Ovary (tissue), 9 donors: ENCODE measurements around the gene PPP5C. TPM values are rescaled to one million over a fixed set of nuclear protein-coding genes. Genes with fewer than 3 reads are reported as not detected.

ENCODE experiments used
- DNase-seq, 5 donors: peaks; one replicate each; pipeline ENCODE4 v3.0.0-alpha.2; 2019 to 2020
- H3K27ac ChIP-seq, 2 donors: fragments of 200-600 bp; one replicate each; pipeline versions ENCODE4 v1.5.1 to v1.8.0; 2019 to 2022
- H3K27me3 ChIP-seq: fragments of 200-600 bp; one replicate; pipeline ENCODE4 v1.8.0; 2022
- H3K36me3 ChIP-seq: fragments of 200-600 bp; sonication (generic); one replicate; pipeline ENCODE4 v1.5.1; 2019
- H3K4me1 ChIP-seq: one replicate; pipeline ENCODE4 v1.8.1; 2013; ENCODE audit warnings: mild to moderate bottlenecking, moderate library complexity; ENCODE audit not compliant: insufficient read depth
- H3K4me3 ChIP-seq: fragments of 200-600 bp; sonication (generic); one replicate; pipeline ENCODE4 v1.5.1; 2017
- H3K9me3 ChIP-seq, 2 donors: fragments of 200-600 bp in 1 of 2; sonication (generic) in 1 of 2; one replicate each; pipeline versions ENCODE4 v1.5.1 to v1.8.1; 2013 to 2019; ENCODE audit warnings: mild to moderate bottlenecking in 1 of 2, moderate library complexity in 1 of 2
- CTCF ChIP-seq, 3 donors: fragments of 450-650 bp in 2 of 3; fragments of 200-600 bp in 1 of 3; IDR thresholded peaks; one replicate each; pipeline versions ENCODE4 v1.5.1 to v1.8.0; 2016 to 2022; ENCODE audit warnings: antibody characterized with exemption in 3 of 3, mild to moderate bottlenecking in 1 of 3
- EP300 ChIP-seq: sonication (generic); formaldehyde crosslinking; IDR thresholded peaks from one replicate; pipeline ENCODE4 v1.6.1; 2017; ENCODE audit warnings: antibody characterized with exemption
- POLR2A ChIP-seq: fragments of 450-650 bp; IDR thresholded peaks from one replicate; pipeline ENCODE4 v1.6.1; 2017; ENCODE audit warnings: antibody characterized with exemption, mild to moderate bottlenecking, moderate library complexity
- WGBS, 3 donors: extraction: QIAGEN DNeasy Blood & Tissue Kit in 1 of 3; methylation state at CpG; one replicate each; pipeline versions ENCODE4 v1.1.5 to v1.1.7; 2013 to 2017; 5-methylcytosine and 5-hydroxymethylcytosine counted together
- intact Hi-C, 4 donors: fragments of 100-400 bp; cut with DNase I; formaldehyde crosslinking; loops; one replicate each; pipeline versions ENCODE4 v1.11.0 to v1.15.1; 2022 to 2023
- polyA plus RNA-seq, 2 donors: library from polyadenylated mRNA; stranded (reverse); fragments of 200-250 nt in 1 of 2; fragments of 350-450 nt in 1 of 2; fragmentation: Illumina TruSeq in 1 of 2; extraction: RNeasy Lipid Tissue Mini Kit (QIAGEN cat#74804) in 1 of 2; gene quantifications; one replicate each; pipeline ENCODE4 v1.2.3, GENCODE V29; 2013 to 2014
- total RNA-seq, 7 donors: library from RNA; depleted of rRNA in 2 of 7; stranded (reverse); fragments of >200 nt in 2 of 7; fragmentation: NEBNext Ultra II Directional in 3 of 7; extraction: Animal tissue kit (Norgen Biotek cat#: 25700) in 3 of 7; gene quantifications; one replicate each; pipeline versions ENCODE4 v1.1.0 to v1.2.4, GENCODE V29; 2016 to 2023
- donor health status: DM: no; HTN: no; CAD: no; lungs with moderate emphysema.
- donor health status: DM: no; HTN: no; CAD: no.
- donor health status: Bipolar disorder and iron deficiency.
- donor health status: DM: yes; HTN: yes; CAD: no.
- donor health status: DM: no; HTN: no; CAD: no.
- donor health status: DM: yes; HTN: yes; CAD: no.

PPP5C gene
- total and polyA plus RNA-seq, 9 donors, result 33.1 to 79.2 (median 45.3) TPM

- no peak overlapping the region for H3K4me3 ChIP-seq
- peak in 3 of 5 donors; percentile 33 to 47 (median 34) for DNase-seq
- TF ChIP-seq POLR2A (no peak), EP300 (no peak), CTCF (IDR thresholded peaks at IDR 0.05) (no peak)
- H3K27ac ChIP-seq, result peak overlapping the region in 1 of 2 donors; percentile 42
- H3K36me3 ChIP-seq, result no peaks in the 10 kb centered on the region
- 82 to 85% (median 84%) methylated on average over 33 of the region's 33 CpGs for WGBS, 3 donors
- H3K4me1 ChIP-seq, result peaks cover 2% of the 10 kb centered on the region
- no peaks in the 10 kb centered on the region for H3K27me3 ChIP-seq
- no peaks in the 10 kb centered on the region for H3K9me3 ChIP-seq
- intact Hi-C loops, result loop anchor here in 3 of 4 donors (5.0 to 10.0 kb wide), 3 partner anchors 107 to 114 kb away; no protein-coding TSS in a partner anchor
These were observed 44.7 kb downstream of the PPP5C start for GRCh38 chr19:46391296-46392251.

GRCh38 chr19:46392252-46392801 is 45.4 kb downstream of the PPP5C start:
- peak overlapping the region in 1 of 2 donors; percentile 42 for H3K27ac ChIP-seq
- H3K36me3 ChIP-seq, result no peaks in the 10 kb centered on the region
- peaks cover 2% of the 10 kb centered on the region for H3K4me1 ChIP-seq
- WGBS, 3 donors, result 30 to 41% (median 31%) methylated on average over 21 of the region's 21 CpGs
- no peak overlapping the region for H3K4me3 ChIP-seq
- intact Hi-C loops, result loop anchor here in 3 of 4 donors (5.0 to 10.0 kb wide), 3 partner anchors 108 to 115 kb away; no protein-coding TSS in a partner anchor
- H3K27me3 ChIP-seq, result no peaks in the 10 kb centered on the region
- H3K9me3 ChIP-seq, result no peaks in the 10 kb centered on the region
- no peak for TF ChIP-seq POLR2A
- no peak for TF ChIP-seq EP300
- TF ChIP-seq CTCF (IDR thresholded peaks at IDR 0.05), result no peak
- DNase-seq, result peak in 3 of 5 donors; percentile 21 to 44 (median 21)

- intact Hi-C loops, result loop anchor here in 3 of 4 donors (5.0 to 10.0 kb wide), 3 partner anchors 108 to 116 kb away; no protein-coding TSS in a partner anchor
- Histone ChIP-seq H3K36me3 (no peaks in the 10 kb centered on the region), H3K27me3 (no peaks in the 10 kb centered on the region), H3K4me1 (peaks cover 2% of the 10 kb centered on the region), H3K27ac (peak overlapping the region in 1 of 2 donors; percentile 42), H3K4me3 (no peak overlapping the region), H3K9me3 (no peaks in the 10 kb centered on the region)
- DNase-seq, result no peak
- TF ChIP-seq EP300 (no peak), CTCF (IDR thresholded peaks at IDR 0.05) (no peak), POLR2A (no peak)
- WGBS, 3 donors, result 8 to 20% (median 10%) methylated on average over 4 of the region's 4 CpGs
These were observed 46.0 kb downstream of the PPP5C start for GRCh38 chr19:46392837-46393236.
